Fibroblast of lung (primary cell): ENCODE results near the gene ATG7. TPM values are rescaled to one million over a fixed set of nuclear protein-coding genes. Genes with fewer than 3 reads are reported as not detected.

Experiments
- DNase-seq, 2 donors: peaks; one replicate each; pipeline versions ENCODE4 v3.0.0 to v3.0.0-alpha.2; 2010; ENCODE audit warnings: low read depth in 2 of 2
- H2AFZ ChIP-seq: 2 replicates; pipeline ENCODE4 v1.5.1; 2012; ENCODE audit warnings: low read length, control low read depth, inconsistent platforms
- H3K27ac ChIP-seq: 2 replicates; pipeline ENCODE4 v1.5.1; 2011; ENCODE audit warnings: low read length, control low read depth; ENCODE audit not compliant: insufficient read depth
- H3K27me3 ChIP-seq: 2 replicates; pipeline ENCODE4 v1.5.1; 2011; ENCODE audit warnings: mild to moderate bottlenecking, low read length; ENCODE audit not compliant: control insufficient read depth, insufficient read depth
- H3K36me3 ChIP-seq: 2 replicates; pipeline ENCODE4 v1.5.1; 2011; ENCODE audit warnings: low read length; ENCODE audit not compliant: control insufficient read depth, insufficient read depth
- H3K4me1 ChIP-seq: 2 replicates; pipeline ENCODE4 v1.5.1; 2011; ENCODE audit warnings: low read length; ENCODE audit not compliant: control insufficient read depth, insufficient read depth; ENCODE audit errors: extremely low read depth
- H3K4me2 ChIP-seq: 2 replicates; pipeline ENCODE4 v1.5.1; 2011; ENCODE audit warnings: low read length, control low read depth; ENCODE audit not compliant: insufficient read depth; ENCODE audit errors: extremely low read depth
- H3K4me3 ChIP-seq, 4 experiments: fragments of 200-600 bp in 1 of 4; sonication (generic) in 1 of 4; replicated peaks in 1 of 4; 2 replicates each; pipeline ENCODE4 v1.5.1; 2011 to 2016; ENCODE audit warnings: low read length in 4 of 4, low read depth in 3 of 4, mild to moderate bottlenecking in 3 of 4, control low read depth in 2 of 4, inconsistent platforms in 1 of 4, mixed read lengths in 1 of 4; ENCODE audit not compliant: insufficient read depth in 1 of 4; ENCODE audit errors: control extremely low read depth in 1 of 4
- H3K79me2 ChIP-seq: 2 replicates; pipeline ENCODE4 v1.5.1; 2012; ENCODE audit warnings: mild to moderate bottlenecking, low read length, inconsistent platforms; ENCODE audit not compliant: control insufficient read depth, insufficient read depth
- H3K9ac ChIP-seq: 2 replicates; pipeline ENCODE4 v1.5.1; 2011; ENCODE audit warnings: mild to moderate bottlenecking, low read length, control low read depth; ENCODE audit not compliant: insufficient read depth
- H3K9me3 ChIP-seq: 2 replicates; pipeline ENCODE4 v1.5.1; 2012; ENCODE audit warnings: low read depth, low read length; ENCODE audit not compliant: control insufficient read depth, insufficient read depth
- H4K20me1 ChIP-seq: 2 replicates; pipeline ENCODE4 v1.5.1; 2011; ENCODE audit warnings: low read length; ENCODE audit not compliant: control insufficient read depth, insufficient read depth; ENCODE audit errors: extremely low read depth
- EZH2 ChIP-seq: IDR thresholded peaks from 2 replicates; pipeline ENCODE4 v1.5.1; 2012; ENCODE audit warnings: low read length, control low read depth, mild to moderate bottlenecking; ENCODE audit errors: missing control alignments
- polyA plus RNA-seq, 2 donors: library from polyadenylated mRNA; depleted of rRNA in 1 of 2; stranded (reverse) in 1 of 2; unstranded in 1 of 2; fragments of >200 nt; gene quantifications; 2 replicates each; pipeline ENCODE4 v1.2.1, GENCODE V29; 2011 to 2012; ENCODE audit warnings: missing spikeins in 1 of 2
- total RNA-seq: library from RNA; depleted of rRNA; stranded (reverse); fragments of >200 nt; gene quantifications from 2 replicates; pipeline ENCODE4 v1.2.1, GENCODE V29; 2014
- TF ChIP-seq, protein P1 (sequence below), 2 donors: IDR thresholded peaks in 1 of 2; conservative IDR thresholded peaks in 1 of 2; 1 replicate in 1 of 2; 2 replicates in 1 of 2; pipeline ENCODE4 v1.5.1; 2011 to 2012; ENCODE audit warnings: low read length in 2 of 2, control low read depth in 1 of 2, inconsistent platforms in 1 of 2, low read depth in 1 of 2, mild to moderate bottlenecking in 1 of 2

ATG7 gene
- total and polyA plus RNA-seq, 2 donors (not counting 1 experiment from before 2014, with no cell fraction given) = 50.8 to 56.5 TPM

DNA sequence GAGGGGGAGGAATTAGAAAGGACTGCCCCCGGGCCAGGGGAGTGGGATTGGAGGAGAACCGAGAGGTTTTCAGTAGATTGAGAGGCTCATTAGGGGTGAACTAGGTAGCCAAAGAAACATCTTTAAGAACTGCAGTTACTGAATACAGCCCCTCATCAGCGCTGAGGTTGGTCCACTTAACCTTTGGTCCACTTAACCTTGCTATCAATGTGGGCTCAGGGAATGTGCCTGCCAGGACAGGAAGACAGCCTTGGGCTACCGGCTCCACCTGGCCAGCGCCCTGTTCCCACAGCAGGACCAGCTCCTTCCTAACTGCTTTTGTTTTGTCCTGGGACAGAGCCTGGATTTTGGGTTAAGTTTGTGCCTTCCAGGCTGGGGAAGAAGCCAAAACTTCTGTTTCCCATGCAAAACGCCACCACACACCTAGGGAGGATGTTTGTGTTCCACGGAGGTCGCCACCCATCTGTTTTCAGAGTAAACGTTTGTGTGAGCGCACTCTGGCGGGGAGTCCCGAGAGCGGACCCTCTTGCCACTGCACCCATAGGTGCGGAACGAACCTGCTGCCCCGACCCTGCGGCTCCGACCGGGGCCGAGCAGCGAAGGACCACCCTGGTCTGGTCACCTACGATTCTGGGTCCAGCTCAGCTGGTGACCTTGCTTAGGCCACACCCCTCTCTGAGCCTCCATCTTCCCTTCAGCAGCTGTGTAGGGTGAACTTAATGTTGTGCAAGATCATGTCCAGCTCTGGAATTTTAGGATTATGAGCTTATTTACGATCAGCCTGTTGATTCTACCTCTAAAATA, 264.1 kb downstream of the ATG7 start:
- Histone ChIP-seq H2AFZ (no peak overlapping the region), H3K4me1 (no peaks in the 10 kb centered on the region), H4K20me1 (no peaks in the 10 kb centered on the region), H3K9ac (no peak overlapping the region), H3K79me2 (no peaks in the 10 kb centered on the region), H3K27me3 (no peaks in the 10 kb centered on the region), H3K27ac (no peak overlapping the region), H3K4me2 (no peak overlapping the region), H3K4me3 (no peak overlapping the region), H3K36me3 (no peaks in the 10 kb centered on the region), H3K9me3 (no peaks in the 10 kb centered on the region)
- no peak for DNase-seq
- TF ChIP-seq, protein P1, sequence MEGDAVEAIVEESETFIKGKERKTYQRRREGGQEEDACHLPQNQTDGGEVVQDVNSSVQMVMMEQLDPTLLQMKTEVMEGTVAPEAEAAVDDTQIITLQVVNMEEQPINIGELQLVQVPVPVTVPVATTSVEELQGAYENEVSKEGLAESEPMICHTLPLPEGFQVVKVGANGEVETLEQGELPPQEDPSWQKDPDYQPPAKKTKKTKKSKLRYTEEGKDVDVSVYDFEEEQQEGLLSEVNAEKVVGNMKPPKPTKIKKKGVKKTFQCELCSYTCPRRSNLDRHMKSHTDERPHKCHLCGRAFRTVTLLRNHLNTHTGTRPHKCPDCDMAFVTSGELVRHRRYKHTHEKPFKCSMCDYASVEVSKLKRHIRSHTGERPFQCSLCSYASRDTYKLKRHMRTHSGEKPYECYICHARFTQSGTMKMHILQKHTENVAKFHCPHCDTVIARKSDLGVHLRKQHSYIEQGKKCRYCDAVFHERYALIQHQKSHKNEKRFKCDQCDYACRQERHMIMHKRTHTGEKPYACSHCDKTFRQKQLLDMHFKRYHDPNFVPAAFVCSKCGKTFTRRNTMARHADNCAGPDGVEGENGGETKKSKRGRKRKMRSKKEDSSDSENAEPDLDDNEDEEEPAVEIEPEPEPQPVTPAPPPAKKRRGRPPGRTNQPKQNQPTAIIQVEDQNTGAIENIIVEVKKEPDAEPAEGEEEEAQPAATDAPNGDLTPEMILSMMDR (conservative IDR thresholded peaks at IDR 0.05 in 1 of 2, IDR thresholded peaks at IDR 0.05 in 1 of 2; ENCODE audit: low read depth in 1 of 2, low read length in 2 of 2) = no peak
- TF ChIP-seq EZH2 = no peak

DNA sequence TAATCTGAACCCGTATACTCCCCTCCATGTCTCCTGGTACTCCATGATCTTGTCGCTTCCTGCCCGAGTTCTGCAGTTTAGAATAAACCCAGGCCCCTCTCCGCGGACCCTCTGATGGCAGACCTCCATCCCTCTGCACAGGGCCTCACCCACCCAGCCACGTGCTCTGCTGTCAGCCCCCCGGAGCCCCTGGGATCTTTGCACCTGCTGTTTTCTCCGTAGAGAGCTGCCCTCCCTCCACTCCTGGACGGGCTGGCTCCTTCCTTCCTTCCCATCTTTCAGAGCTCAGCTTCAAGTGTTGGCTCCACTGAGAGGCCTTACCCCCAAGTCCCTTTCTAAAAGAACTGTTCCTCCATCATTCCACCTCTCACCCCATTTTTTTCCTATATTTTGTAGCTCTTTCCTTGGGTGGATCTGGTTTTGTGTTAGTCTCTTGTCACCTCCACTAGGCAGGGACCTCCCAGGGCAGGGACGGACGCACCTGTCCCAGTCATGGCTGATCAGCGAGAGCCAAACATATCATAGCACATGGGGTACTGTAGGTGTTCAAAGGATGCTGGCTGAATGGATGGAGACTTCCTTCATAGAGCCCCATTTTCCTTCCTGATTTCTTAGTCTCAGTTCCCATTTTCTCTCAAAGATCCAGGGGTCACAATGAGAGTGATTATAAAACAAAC, 264.9 kb downstream of the ATG7 start:
- Histone ChIP-seq H2AFZ (no peak overlapping the region), H3K79me2 (no peaks in the 10 kb centered on the region), H3K9ac (no peak overlapping the region), H4K20me1 (no peaks in the 10 kb centered on the region), H3K27me3 (no peaks in the 10 kb centered on the region), H3K4me2 (no peak overlapping the region), H3K27ac (no peak overlapping the region), H3K36me3 (no peaks in the 10 kb centered on the region), H3K9me3 (no peaks in the 10 kb centered on the region), H3K4me3 (no peak overlapping the region), H3K4me1 (no peaks in the 10 kb centered on the region)
- DNase-seq = no peak
- TF ChIP-seq, protein P1 (conservative IDR thresholded peaks at IDR 0.05 in 1 of 2, IDR thresholded peaks at IDR 0.05 in 1 of 2; ENCODE audit: low read depth in 1 of 2, low read length in 2 of 2) = no peak
- no peak for TF ChIP-seq EZH2

DNA sequence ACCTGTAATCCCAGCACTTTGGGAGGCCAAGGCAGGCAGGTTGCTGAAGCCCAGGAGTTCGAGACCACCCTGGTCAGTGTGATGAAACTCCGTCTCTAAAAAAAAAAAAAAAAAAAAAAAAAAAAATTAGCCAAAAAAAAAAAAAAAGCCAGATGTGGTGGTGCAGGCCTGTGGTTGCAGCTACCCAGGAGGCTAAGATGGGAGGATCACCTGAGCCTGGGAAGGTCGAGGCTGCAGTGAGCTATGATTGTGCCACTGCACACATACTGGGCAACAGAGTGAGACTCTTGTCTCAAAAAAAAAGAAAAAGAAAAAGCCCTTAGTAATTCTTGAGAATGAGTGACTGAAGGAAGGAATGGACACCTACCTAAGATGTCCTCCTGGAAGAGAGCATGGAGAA, 266.4 kb downstream of the ATG7 start:
- DNase-seq = no peak
- H3K36me3 ChIP-seq = no peaks in the 10 kb centered on the region
- no peak overlapping the region for H3K9ac ChIP-seq
- no peaks in the 10 kb centered on the region for H3K4me1 ChIP-seq
- H3K4me3 ChIP-seq = no peak overlapping the region
- no peak overlapping the region for H2AFZ ChIP-seq
- no peaks in the 10 kb centered on the region for H4K20me1 ChIP-seq
- H3K9me3 ChIP-seq = no peaks in the 10 kb centered on the region
- no peak for TF ChIP-seq EZH2
- TF ChIP-seq, protein P1 (conservative IDR thresholded peaks at IDR 0.05 in 1 of 2, IDR thresholded peaks at IDR 0.05 in 1 of 2; ENCODE audit: low read depth in 1 of 2, low read length in 2 of 2) = no peak
- H3K27me3 ChIP-seq = no peaks in the 10 kb centered on the region
- H3K79me2 ChIP-seq = no peaks in the 10 kb centered on the region
- no peak overlapping the region for H3K27ac ChIP-seq
- H3K4me2 ChIP-seq = no peak overlapping the region
